NCI-H345 treated with DMSO at 0.1 percent for 48 hours (cell line): ENCODE data around the gene BICD2.

Experiments used
- DNase-seq: peaks from one replicate; lab custom pipeline; 2025; ENCODE audit not compliant: unreplicated experiment; lab: John Stamatoyannopoulos, UW

BICD2 gene

GRCh38 chr9:92728831-92729734, 35.5 kb downstream of the BICD2 start:
- DNase-seq: no peak

- DNase-seq: no peak
These were observed 36.6 kb downstream of the BICD2 start for GRCh38 chr9:92727716-92728700.

- no peak for DNase-seq
These were observed 37.5 kb downstream of the BICD2 start for GRCh38 chr9:92726971-92727715.

GRCh38 chr9:92726348-92726747, 38.3 kb downstream of the BICD2 start:
- no peak for DNase-seq

GRCh38 chr9:92725766-92726165, 38.9 kb downstream of the BICD2 start:
- no peak for DNase-seq

- DNase-seq: no peak
These were observed 39.4 kb downstream of the BICD2 start for GRCh38 chr9:92725266-92725545.

GRCh38 chr9:92724528-92725265, 39.9 kb downstream of the BICD2 start:
- DNase-seq: peak; percentile 67

GRCh38 chr9:92723801-92724323, 40.8 kb downstream of the BICD2 start:
- no peak for DNase-seq

GRCh38 chr9:92723299-92723625, 41.4 kb downstream of the BICD2 start:
- DNase-seq: no peak

GRCh38 chr9:92722386-92723298, 42.0 kb downstream of the BICD2 start:
- DNase-seq: peak; percentile 68

- no peak for DNase-seq
These were observed 43.1 kb downstream of the BICD2 start for GRCh38 chr9:92721548-92721947.

- no peak for DNase-seq
These were observed 43.7 kb downstream of the BICD2 start for GRCh38 chr9:92720807-92721535.

- no peak for DNase-seq
These were observed 44.3 kb downstream of the BICD2 start for GRCh38 chr9:92720209-92720765.

- no peak for DNase-seq
These were observed 45.5 kb downstream of the BICD2 start for GRCh38 chr9:92719028-92719647.

GRCh38 chr9:92718086-92719001, 46.3 kb downstream of the BICD2 start:
- peak; percentile 51 for DNase-seq

- DNase-seq: no peak
These were observed 47.2 kb downstream of the BICD2 start for GRCh38 chr9:92717201-92718085.
